Activated T-cell treated with anti-CD3 and anti-CD28 coated beads for 48 hours (primary cell): ENCODE data around the gene TFR2.
A peak's percentile ranks its signal among the peaks of the same experiment; 100 is the strongest.
"Not testable (repeated sequence)": the region's sequence is repeated elsewhere in the genome, so short reads cannot be mapped to it uniquely, and the experiment has no call there.

ENCODE experiments used
- DNase-seq: peaks from one replicate; pipeline ENCODE4 v3.0.0-alpha.2; 2020; ENCODE audit warnings: low read depth

Gene TFR2

DNA sequence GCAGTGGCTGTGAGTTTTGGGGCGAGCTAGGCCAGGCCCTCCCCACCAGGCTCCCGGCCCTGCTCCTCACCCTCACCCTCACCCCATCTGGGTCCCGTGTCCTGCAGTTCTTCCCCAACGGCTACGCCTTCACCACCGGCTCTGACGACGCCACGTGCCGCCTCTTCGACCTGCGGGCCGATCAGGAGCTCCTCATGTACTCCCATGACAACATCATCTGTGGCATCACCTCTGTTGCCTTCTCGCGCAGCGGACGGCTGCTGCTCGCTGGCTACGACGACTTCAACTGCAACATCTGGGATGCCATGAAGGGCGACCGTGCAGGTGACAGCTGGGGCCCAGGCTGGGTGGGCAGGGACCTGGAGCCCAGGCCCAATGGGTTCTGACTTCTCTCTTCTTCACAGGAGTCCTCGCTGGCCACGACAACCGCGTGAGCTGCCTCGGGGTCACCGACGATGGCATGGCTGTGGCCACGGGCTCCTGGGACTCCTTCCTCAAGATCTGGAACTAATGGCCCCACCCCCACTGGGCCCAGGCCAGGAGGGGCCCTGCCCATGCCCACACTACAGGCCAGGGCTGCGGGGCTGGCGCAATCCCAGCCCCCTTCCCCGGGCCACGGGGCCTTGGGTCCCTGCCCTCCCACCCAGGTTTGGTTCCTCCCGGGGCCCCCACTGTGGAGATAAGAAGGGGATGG, 37.1 kb upstream of the TFR2 start:
- no peak for DNase-seq

DNA sequence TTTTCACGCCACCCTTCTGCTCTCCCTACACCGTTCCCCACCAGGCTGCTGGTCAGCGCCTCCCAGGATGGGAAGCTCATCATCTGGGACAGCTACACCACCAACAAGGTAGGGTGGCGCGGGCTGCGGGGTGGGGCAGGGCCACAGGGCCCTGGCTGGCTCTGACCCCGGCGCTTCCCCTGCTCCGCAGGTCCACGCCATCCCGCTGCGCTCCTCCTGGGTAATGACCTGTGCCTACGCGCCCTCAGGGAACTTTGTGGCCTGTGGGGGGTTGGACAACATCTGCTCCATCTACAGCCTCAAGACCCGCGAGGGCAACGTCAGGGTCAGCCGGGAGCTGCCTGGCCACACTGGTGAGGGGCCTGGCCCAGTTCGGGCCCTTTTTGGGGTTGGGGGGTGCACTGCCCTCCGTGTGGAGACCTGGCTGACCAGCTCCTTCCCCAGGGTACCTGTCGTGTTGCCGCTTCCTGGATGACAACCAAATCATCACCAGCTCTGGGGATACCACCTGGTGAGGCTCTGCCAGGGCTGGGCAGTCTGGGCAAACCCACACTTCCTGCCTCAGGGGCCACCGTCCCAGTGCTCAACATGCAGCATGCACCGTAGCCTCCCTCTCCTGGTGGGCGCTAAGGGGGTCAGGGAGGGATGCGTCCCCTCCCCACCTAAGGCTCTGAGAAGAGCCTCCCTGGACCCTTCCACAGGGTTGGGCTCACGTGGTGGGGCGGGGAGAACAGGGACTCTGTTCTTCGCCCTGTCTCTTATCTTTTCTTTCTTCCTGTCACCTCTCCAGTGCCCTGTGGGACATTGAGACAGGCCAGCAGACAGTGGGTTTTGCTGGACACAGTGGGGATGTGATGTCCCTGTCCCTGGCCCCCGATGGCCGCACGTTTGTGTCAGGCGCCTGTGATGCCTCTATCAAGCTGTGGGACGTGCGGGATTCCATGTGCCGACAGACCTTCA, 36.2 kb upstream of the TFR2 start:
- DNase-seq: no peak

- DNase-seq: no peak
These were observed 35.4 kb upstream of the TFR2 start for GRCh38 chr7:100676501-100677306.

GRCh38 chr7:100675581-100676350, 34.4 kb upstream of the TFR2 start:
- peak; percentile 74 for DNase-seq

GRCh38 chr7:100675105-100675451, 33.7 kb upstream of the TFR2 start:
- DNase-seq: no peak

DNA sequence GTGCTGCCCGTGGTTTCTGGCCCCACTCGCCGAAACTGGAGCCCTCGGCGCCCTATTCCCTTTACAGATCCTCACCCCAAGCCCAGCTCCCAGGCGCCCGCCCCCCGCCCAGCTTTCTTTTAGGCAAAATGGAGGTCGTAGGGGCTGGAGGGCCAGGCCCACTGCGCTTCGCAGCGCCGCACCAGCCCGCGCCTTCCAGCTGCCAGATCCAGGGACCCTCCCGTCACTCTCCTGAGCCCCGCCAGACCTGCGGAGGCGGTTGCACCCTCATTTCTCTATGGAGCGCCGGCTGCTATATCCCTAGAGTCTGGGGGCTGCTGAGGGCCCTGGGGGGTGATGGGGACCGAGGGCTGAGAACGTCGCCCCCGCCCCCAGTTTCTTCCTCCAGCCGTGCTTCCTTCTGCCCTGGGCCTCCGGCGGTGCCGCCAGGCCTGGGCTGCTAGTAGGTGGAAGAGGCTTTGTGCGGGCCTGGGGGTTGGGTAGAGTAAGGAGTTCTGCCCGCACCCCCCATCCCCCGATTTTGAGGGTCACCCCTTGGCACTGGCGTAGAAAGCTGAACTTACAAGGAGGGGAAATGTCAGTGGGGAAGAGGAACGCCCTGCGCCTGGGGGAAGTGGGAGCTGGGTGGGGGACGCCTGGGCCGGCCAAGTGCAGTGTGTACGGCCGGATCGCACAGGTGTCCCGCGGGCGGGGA, 33.2 kb upstream of the TFR2 start:
- no peak for DNase-seq

DNA sequence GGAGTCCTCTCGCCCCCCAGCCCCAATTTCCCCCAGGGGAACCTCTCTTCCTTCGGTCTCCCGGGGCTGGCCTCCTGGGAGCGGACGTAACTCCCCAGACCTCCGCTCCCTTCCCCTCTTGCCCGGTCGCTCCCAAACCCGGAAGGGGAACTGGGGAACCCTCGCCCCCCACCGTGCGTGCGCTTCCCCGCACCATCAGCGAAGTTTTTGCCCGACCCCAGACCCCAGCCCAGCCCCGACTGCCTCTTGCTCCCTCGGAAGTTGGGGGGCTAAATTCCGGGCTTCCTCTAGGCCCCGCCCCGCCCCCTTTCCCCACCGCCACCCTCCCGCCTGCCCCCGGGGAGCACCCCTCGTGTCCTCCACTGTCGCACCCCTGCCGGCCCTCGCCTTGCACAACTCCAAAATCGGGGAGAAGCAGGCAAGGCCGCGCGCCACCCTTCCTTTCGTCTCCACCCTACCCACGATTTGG, 32.6 kb upstream of the TFR2 start:
- no peak for DNase-seq

GRCh38 chr7:100673302-100673941, 32.1 kb upstream of the TFR2 start, which contains the start of gene GNB2:
GNB2 (plus strand) TSS chr7:100673740; CDS start chr7:100676266, 2,526 bp downstream.
- DNase-seq: peak; percentile 100

- DNase-seq: no peak
These were observed 30.3 kb upstream of the TFR2 start for GRCh38 chr7:100671353-100672327.

GRCh38 chr7:100670074-100670473, 28.7 kb upstream of the TFR2 start:
- DNase-seq: no peak

- not testable (repeated sequence) for DNase-seq
These were observed 27.8 kb upstream of the TFR2 start for GRCh38 chr7:100669106-100669505.

GRCh38 chr7:100668069-100668449, 26.7 kb upstream of the TFR2 start:
- no peak for DNase-seq

DNA sequence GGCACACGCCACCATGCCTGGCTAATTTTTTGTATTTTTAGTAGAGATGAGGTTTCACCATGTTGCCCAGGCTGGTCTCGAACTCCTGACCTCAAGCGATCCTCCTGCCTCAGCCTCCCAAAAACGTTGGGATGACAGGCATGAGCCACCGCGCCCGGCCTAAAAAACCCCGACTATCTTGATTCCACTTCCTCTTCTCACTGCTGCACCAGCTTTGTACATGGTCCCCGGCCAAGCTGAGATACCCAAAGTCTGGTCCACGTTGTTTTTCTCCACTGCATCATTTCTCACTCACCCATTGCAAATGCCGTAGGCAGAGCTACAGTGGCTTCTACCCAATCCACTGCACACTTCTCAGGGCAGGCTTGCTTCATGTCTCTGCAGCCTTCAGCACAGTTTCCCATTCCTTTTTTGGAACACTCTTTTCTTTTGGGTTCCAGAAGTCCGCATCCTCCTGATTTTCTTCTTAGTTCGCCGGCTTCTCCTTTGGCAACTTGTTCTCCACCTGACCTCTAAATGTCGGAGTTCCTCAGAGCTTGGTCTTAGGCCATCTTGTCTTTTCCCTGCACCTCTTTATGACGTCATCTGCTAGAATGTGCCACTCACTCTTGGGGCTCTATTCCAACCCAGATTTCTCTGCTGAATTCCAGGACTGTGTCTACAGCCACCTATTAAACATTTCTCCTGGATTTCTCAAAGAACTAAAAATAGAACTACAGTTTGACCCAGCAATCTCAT, 26.1 kb upstream of the TFR2 start:
- no peak for DNase-seq

GRCh38 chr7:100665168-100665726, 23.9 kb upstream of the TFR2 start:
- DNase-seq: no peak

DNA sequence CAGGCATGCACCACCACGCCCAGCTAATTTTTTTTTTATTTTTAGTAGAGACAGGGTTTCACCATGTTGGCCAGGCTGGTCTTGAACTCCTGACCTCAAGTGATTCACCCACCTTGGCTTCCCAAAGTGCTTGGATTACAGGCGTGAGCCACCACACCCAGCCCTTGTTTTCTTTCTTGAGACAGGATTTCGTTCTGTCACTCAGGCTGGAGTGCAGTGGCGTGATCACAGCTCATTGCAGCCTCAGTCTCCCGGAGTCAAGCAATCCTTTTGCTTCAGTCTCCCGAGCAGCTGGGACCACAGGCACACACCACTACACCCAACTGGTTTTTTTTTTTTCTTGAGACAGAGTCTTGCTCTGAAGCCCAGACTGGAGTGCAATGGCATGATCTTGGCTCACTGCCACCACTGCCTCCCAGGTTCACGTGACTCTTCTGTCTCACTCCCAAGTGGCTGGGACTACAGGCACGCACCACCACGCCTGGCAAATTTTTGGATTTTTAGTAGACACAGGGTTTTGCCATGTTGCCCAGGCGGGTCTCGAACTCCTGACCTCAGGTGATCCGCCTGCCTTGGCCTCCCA, 20.9 kb upstream of the TFR2 start:
- not testable (repeated sequence) for DNase-seq

DNA sequence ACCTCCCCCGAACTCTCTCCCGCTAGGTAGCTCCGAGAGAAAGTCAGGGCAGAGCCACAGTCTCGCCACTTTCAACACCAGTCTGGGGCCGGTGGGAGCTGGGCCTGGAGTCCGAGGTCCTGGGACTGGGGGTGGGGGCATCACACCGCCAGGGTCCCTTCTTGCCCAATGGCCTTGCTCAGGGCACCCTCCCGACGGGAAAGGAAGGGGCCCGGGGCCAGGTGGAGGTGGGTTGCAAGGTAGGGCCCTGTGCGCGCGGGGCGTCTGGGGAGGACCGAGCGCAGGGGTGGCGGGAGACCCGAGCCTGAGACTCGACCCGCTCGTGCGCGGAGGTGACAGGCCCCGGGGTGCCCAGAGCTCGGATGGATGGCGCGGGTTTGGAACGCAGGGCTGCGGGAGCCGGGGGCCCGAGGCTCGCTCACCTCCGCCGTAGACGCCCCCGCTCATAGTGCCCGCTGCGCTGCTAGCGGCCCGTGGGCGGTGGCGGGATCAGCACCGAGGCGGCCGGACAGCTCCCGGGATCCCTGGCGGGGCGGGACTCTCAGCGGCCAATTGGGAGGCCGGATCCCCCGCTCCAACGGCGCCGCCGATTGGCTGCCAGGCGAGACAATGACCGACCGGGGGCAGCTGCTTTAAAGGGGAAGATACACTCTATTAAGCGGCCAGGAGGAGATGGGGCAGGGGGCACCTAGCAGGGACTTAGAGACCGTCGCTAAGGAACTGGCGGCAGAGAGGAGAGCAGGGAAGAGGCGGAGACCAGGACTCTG, 14.7 kb upstream of the TFR2 start, which contains the start of gene ACTL6B:
TSS of gene ACTL6B (minus strand) at position 541 of the 767 bp plus-strand sequence. CDS start at position 447, 94 bp downstream.
- DNase-seq: peak; percentile 62
